ENCODE measurements around the gene SEPSECS. TPM values are rescaled to one million over a fixed set of nuclear protein-coding genes. Genes with fewer than 3 reads are reported as not detected.

The SEPSECS gene
- total RNA-seq, 2 donors from 2014 or later = 13.1 to 16.3 TPM

GRCh38 chr4:25098964-25099891 lies 61.0 kb downstream of the SEPSECS start:
- no peak for TF ChIP-seq CTCF (IDR thresholded peaks at IDR 0.05)
- peak; percentile 61 for DNase-seq

GRCh38 chr4:25096981-25097443 lies 63.2 kb downstream of the SEPSECS start:
- intact Hi-C loops (cut with DNase I) = no loop called here
- H3K27me3 ChIP-seq = no peaks in the 10 kb centered on the region
- H3K4me1 ChIP-seq = no peaks in the 10 kb centered on the region
- no peak overlapping the region for H3K9ac ChIP-seq (ENCODE audit: low read depth in 2 of 2, low read length in 2 of 2)
- DNase-seq = no peak
- H3K4me3 ChIP-seq = no peak overlapping the region
- H3K27ac ChIP-seq = no peak overlapping the region
- no peaks in the 10 kb centered on the region for H3K36me3 ChIP-seq
- H3K9me3 ChIP-seq = no peaks in the 10 kb centered on the region
- TF ChIP-seq CTCF (IDR thresholded peaks at IDR 0.05) = no peak

More at GRCh38 chr4:25098964-25099891, 61.0 kb downstream of the SEPSECS start:
- H3K4me1 ChIP-seq = no peaks in the 10 kb centered on the region
- intact Hi-C loops (cut with DNase I) = no loop called here
- no peaks in the 10 kb centered on the region for H3K27me3 ChIP-seq
- no peak overlapping the region for H3K9ac ChIP-seq (ENCODE audit: low read depth in 2 of 2, low read length in 2 of 2)
- H3K36me3 ChIP-seq = no peaks in the 10 kb centered on the region
- H3K4me3 ChIP-seq = no peak overlapping the region
- H3K9me3 ChIP-seq = no peaks in the 10 kb centered on the region
- H3K27ac ChIP-seq = no peak overlapping the region

GRCh38 chr4:25096251-25096980 lies 63.8 kb downstream of the SEPSECS start:
- H3K9ac ChIP-seq (ENCODE audit: low read depth in 2 of 2, low read length in 2 of 2) = no peak overlapping the region
- TF ChIP-seq CTCF (IDR thresholded peaks at IDR 0.05) = no peak
- H3K4me1 ChIP-seq = no peaks in the 10 kb centered on the region

GRCh38 chr4:25095837-25096236 lies 64.4 kb downstream of the SEPSECS start:
- H3K9me3 ChIP-seq = no peaks in the 10 kb centered on the region
- H3K27me3 ChIP-seq = no peaks in the 10 kb centered on the region
- no peaks in the 10 kb centered on the region for H3K36me3 ChIP-seq
- no peaks in the 10 kb centered on the region for H3K4me1 ChIP-seq
- no peak overlapping the region for H3K4me3 ChIP-seq
- no peak overlapping the region for H3K9ac ChIP-seq (ENCODE audit: low read depth in 2 of 2, low read length in 2 of 2)
- H3K27ac ChIP-seq = no peak overlapping the region
- TF ChIP-seq CTCF (IDR thresholded peaks at IDR 0.05) = no peak
- intact Hi-C loops (cut with DNase I) = no loop called here
- no peak for DNase-seq

More at GRCh38 chr4:25096251-25096980, 63.8 kb downstream of the SEPSECS start:
- H3K27ac ChIP-seq = no peak overlapping the region
- no peaks in the 10 kb centered on the region for H3K27me3 ChIP-seq
- DNase-seq = no peak
- no peak overlapping the region for H3K4me3 ChIP-seq
- no peaks in the 10 kb centered on the region for H3K9me3 ChIP-seq
- intact Hi-C loops (cut with DNase I) = no loop called here
- H3K36me3 ChIP-seq = no peaks in the 10 kb centered on the region

- Histone ChIP-seq H3K4me1 (no peaks in the 10 kb centered on the region), H3K27ac (no peak overlapping the region), H3K36me3 (no peaks in the 10 kb centered on the region), H3K9ac (ENCODE audit: low read depth in 2 of 2, low read length in 2 of 2) (no peak overlapping the region), H3K27me3 (no peaks in the 10 kb centered on the region), H3K9me3 (no peaks in the 10 kb centered on the region), H3K4me3 (no peak overlapping the region)
- no peak for TF ChIP-seq CTCF (IDR thresholded peaks at IDR 0.05)
- no peak for DNase-seq
- intact Hi-C loops (cut with DNase I) = no loop called here
Observed at GRCh38 chr4:25092139-25092538, 68.1 kb downstream of the SEPSECS start.

All from colonic mucosa (tissue), 4 donors.